Activated naive CD4-positive, alpha-beta T cell treated with Interleukin-2 at 50 U/mL for 16 hours (primary cell): ENCODE results near the gene SATL1.
"Not testable (repeated sequence)": the region's sequence is repeated elsewhere in the genome, so short reads cannot be mapped to it uniquely, and the experiment has no call there.

Source experiments
- DNase-seq: peaks from one replicate; pipeline ENCODE4 v3.0.0-alpha.2; 2020

SATL1 gene, protein sequence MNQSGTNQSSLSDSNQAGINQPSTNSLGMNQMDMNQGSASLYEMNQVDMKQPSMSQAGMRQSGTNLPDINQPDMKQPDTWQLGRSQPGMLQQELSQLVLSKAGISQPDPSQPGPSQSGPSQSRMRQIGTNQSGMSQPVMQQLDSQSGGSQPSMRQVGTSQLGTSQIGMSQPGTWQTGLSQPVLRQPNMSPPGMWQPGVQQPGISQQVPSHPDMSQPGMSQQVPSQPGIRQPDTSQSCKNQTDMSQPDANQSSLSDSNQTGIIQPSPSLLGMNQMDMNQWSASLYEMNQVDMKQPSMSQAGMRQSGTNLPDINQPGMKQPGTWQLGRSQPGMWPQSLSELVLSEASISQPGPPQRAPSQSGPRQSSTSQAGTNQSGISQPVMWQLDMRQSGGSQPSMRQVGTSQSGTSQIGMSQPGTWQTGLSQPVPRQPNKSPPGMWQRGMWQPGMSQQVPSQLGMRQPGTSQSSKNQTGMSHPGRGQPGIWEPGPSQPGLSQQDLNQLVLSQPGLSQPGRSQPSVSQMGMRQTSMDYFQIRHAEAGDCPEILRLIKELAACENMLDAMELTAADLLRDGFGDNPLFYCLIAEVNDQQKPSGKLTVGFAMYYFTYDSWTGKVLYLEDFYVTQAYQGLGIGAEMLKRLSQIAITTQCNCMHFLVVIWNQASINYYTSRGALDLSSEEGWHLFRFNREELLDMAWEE

DNA sequence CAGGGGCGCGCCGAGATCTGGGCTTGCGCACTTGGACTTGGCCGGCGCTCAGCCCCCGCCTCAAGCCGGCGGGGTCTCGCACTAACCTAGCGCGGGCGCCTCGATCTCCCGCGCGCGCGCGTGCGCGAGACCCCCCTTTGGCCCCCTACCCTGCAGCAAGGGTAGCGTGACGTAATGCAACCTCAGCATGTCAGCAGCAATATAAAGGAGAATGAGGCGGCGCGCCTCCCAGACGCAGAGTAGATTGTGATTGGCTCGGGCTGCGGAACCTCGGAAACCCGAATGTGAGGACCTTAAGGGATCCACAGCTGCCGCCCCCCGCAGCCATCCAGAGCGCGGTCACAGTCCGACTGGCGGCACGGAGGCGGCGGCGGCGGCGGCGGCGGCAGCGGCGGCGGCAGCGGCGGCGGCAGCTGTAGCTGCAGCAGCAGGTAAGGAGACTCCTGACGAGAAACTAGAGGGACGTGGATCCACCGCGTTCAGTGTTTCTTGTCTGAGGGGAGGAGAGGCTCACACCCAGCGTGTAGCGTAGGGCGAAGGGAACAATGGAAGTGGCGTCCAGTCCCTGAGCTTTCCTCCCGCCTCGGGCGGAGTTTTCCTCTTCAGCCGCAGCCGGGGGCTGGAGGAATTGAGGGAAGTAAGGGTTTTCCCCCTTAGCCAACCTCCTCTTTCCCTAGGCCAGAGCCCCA is at the start of gene SATL1, which contains the start of gene ZNF711:
Gene SATL1, minus strand, starts transcription at position 19 of the 689 bp plus-strand sequence. CDS start 134,811 bp downstream, outside the sequence.
Gene ZNF711, plus strand, starts transcription at position 231 of the 689 bp plus-strand sequence. CDS start 3,582 bp downstream, outside the sequence.
- peak; percentile 1 for DNase-seq

DNA sequence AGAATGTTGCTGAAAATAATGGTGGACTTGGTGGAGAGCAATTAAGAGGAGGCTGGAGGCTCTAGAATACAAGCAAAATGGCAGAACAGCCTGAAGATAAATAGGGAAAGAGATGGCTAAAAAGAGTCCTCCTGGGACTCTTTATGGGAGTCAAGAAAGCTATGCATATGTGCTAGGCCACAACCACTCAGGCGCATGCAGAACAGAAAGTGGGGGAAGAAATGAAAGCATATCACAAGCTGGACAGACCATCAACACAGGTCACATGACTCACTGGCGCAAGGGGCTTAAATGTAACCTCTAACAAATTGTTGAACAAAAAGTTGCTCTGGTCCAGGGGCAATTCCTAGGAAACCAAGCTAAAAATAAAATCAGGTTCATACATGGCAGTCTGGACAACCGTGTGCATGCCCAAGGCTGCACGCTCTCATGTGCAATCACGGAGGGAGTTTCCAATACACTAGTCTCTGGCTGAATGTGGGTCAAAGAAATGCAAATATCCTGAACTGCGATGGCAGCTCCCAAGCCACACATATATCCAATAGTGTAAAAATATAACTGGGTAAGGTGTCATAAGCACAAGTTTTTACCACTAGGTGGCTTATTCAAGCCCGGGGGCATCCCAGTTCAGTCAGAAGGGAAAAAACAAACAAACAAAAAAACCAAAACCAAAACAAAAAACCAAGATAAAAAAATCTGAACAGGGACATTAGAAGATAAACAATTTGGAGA is 45.6 kb upstream of the SATL1 start:
- no peak for DNase-seq

GRCh38 chrX:85285286-85285685 is 41.7 kb upstream of the SATL1 start:
- DNase-seq, result not testable (repeated sequence)

DNA sequence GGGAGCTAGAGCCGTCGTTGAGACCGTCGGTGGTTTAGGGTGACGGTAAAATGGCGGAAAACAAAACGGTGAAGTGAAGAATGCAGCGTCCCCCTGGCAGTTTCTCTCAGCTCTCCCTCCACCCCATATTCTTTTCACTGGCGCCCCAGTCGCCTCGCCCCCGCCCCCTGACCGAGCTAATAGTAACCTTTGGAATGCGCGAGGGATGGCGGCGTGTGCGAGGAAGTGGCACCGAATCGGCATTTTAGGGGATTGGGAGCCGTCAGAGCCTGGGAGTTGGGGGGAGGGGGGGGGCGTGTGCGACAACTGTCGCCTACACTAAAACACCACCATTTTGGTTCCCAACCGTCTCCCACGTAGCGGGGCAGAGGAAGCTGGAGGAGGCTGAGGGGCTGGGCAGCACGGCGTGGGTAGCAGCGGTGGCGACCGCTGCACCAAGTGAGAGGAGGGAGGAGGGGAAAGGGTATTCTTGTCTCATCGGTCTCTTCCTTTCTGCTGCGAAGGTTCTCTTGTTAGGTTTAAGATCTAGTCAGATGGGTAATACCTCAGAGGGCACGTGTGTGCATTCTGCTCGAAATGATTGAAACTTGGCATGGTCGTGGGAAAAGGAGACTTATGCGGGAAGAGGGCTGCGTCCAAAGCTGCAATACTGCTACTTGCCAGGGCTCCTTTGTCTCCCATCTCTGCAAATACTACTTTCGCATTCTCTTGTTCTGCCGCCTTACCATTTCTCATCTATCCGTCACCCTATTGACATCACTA is 1.1 kb upstream of the SATL1 start:
- no peak for DNase-seq

- DNase-seq, result no peak
Measured at GRCh38 chrX:85243155-85243554, 424 bp downstream of the SATL1 start.

DNA sequence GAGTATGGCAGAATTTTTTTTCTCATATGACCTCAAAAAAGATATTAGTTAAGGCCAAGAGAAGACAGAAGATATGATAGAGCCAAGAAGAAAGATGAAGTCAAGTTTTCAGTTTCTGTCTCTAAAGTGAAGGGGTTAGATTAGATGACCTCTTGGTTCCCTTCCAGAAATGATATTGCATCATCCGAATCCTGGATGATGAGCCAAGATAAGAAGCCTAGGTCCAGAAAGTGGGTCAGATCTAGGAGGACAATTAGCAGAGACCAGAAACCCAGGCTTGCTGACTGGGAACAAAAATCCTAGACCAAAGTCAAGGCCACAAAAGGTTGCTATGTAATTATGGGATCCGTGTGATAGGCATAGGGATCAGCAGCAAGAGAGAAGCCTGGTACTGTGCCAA is 20.2 kb downstream of the SATL1 start:
- no peak for DNase-seq

GRCh38 chrX:85221361-85221760 is 22.2 kb downstream of the SATL1 start:
- no peak for DNase-seq

GRCh38 chrX:85215946-85216345 is 27.6 kb downstream of the SATL1 start:
- DNase-seq, result no peak

- no peak for DNase-seq
Measured at GRCh38 chrX:85213792-85214530, 29.6 kb downstream of the SATL1 start.

- no peak for DNase-seq
Measured at GRCh38 chrX:85203461-85203970, 40.1 kb downstream of the SATL1 start.

GRCh38 chrX:85196319-85196718 is 47.3 kb downstream of the SATL1 start:
- no peak for DNase-seq

- DNase-seq, result no peak
Measured at GRCh38 chrX:85159644-85160043, 83.9 kb downstream of the SATL1 start.

DNA sequence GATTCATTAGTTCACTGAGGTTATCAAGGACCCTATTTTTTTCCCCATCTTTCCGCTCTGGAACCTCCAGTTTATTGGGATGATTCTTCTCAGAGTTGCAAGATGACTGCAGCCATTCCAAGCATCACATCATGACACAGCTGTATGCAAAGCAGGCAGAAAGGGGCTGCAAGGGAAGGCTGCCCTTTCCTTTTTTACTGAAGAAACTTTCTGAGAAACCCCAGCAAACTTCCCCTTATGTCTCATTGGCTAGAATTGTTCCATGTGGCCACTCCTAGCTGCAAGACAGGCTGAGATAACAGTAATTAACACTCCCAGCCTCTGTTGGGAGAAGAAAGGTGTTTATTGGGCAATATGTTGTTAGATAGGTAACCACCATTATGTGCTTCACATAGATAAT is 102.6 kb downstream of the SATL1 start:
- no peak for DNase-seq

GRCh38 chrX:85139422-85139821 is 104.2 kb downstream of the SATL1 start:
- no peak for DNase-seq

- DNase-seq, result no peak
Measured at GRCh38 chrX:85136409-85136808, 107.2 kb downstream of the SATL1 start.

GRCh38 chrX:85115252-85115651 is 128.3 kb downstream of the SATL1 start:
- DNase-seq, result no peak

DNA sequence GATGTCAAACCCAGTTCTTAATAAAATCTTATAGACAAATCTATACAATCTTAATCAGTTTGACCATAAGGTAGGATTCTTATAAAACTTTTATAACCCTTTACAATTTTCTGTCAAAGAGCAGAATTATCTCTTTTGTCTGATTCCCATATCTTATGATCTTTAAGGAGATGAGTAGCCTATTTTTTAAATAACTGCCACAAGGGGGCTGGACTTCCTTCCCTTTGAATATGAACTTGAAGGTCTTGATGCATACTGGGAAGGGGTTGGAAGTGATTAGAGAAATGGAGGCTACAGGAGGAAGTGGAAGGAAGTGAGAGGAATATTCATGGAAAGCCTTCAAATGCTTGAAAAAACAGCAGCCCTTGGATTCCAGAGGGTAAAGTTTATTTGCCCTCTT is 128.8 kb downstream of the SATL1 start:
- no peak for DNase-seq

GRCh38 chrX:85114171-85114570 is 129.4 kb downstream of the SATL1 start:
- no peak for DNase-seq

DNA sequence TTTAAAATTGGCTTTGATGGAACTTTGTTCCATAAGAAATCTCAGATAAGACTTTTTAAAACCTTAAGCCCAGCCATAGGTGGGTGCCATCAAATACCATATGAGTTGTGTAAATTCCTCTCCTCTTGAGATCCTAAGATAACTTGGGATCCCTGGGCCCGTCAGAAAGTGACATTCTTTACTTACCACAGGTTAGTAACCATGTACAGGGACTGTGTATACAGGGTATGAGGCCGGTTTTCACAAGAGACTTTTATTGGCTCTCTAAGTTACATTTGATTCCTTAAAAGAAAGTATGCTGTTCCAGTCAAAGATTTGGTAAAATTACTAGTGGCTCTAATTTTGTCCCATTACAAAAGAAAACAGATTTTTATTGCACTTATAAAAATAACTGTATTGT is 129.8 kb downstream of the SATL1 start:
- DNase-seq, result no peak

DNA sequence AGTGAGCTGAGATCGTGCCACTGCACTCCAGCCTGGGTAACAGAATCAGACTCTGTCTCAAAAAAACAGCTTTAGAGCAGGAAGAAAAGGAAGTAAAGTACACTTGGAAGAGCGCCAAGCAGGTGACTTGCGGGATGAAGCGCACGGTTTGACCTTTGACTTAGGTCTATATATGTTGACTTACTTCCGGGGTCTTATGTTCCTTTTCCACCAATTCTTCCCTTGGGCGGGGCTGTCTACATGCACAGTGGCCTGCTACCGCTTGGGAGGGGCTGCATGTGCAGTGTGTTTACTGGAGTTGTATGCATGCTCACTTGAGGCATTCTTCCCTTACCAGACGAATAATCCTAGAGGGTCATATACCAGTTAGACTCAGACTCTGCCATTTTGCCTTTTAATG is 131.3 kb downstream of the SATL1 start:
- no peak for DNase-seq

GRCh38 chrX:85111347-85111746 is 132.2 kb downstream of the SATL1 start:
- no peak for DNase-seq
